A549 (cell line): ENCODE measurements around the gene PAQR8. TPM values are rescaled to one million over a fixed set of nuclear protein-coding genes. Genes with fewer than 3 reads are reported as not detected.

Source experiments
- ATAC-seq, 2 experiments: fragments of 200-7000 bp in 1 of 2; fragments of >200 bp in 1 of 2; cut with Nextera tagmentation in 1 of 2; cut with Tn5 transposase in 1 of 2; 3 replicates each; pipeline versions ENCODE4 v1.8.0 to v1.9.1; 2018 to 2020; ENCODE audit warnings: mild to moderate bottlenecking in 1 of 2, moderate library complexity in 1 of 2
- CTCF ChIA-PET: fragments of 300-600 bp; sonication (Branson Sonifier 250); formaldehyde crosslinking; extraction: SDS; loops from one replicate; lab custom pipeline; 2021; ENCODE audit warnings: antibody characterized with exemption, inconsistent platforms; lab: Yijun Ruan, JAX
- POLR2A ChIA-PET: fragments of 350-600 bp; formaldehyde crosslinking; extraction: SDS; loops from one replicate; lab custom pipeline; 2021; ENCODE audit warnings: antibody characterized with exemption, inconsistent platforms; lab: Yijun Ruan, JAX
- DNase-seq, 2 experiments: peaks; one replicate each; pipeline versions ENCODE4 v3.0.0 to v3.0.0-alpha.2; 2011 to 2016; ENCODE audit warnings: low read depth in 1 of 2, low spot score in 1 of 2
- FAIRE-seq: peaks from 2 replicates; lab custom pipeline; 2011; peaks lifted over from hg19 to GRCh38; lab: Jason Lieb, UNC
- H3K27ac ChIP-seq, 2 experiments: fragments of >200 bp; sonication (Bioruptor Twin); formaldehyde crosslinking; 3 replicates each; pipeline ENCODE4 v1.5.1; 2016 to 2017
- H3K4me1 ChIP-seq: fragments of >200 bp; sonication (Bioruptor Twin); formaldehyde crosslinking; 3 replicates; pipeline ENCODE4 v1.6.1; 2016
- H3K4me2 ChIP-seq: fragments of >200 bp; sonication (Bioruptor Twin); formaldehyde crosslinking; 3 replicates; pipeline ENCODE4 v1.6.1; 2016
- H3K4me3 ChIP-seq: fragments of >200 bp; sonication (Bioruptor Twin); formaldehyde crosslinking; 3 replicates; pipeline ENCODE4 v1.5.1; 2016
- H3K9me3 ChIP-seq: fragments of >200 bp; sonication (Bioruptor Twin); formaldehyde crosslinking; 3 replicates; pipeline ENCODE4 v1.6.1; 2016
- ATOH8 ChIP-seq: fragments of 250-450 bp; sonication (Bioruptor Pico); IDR thresholded peaks from 2 replicates; pipeline ENCODE4 v1.5.0; 2020; ENCODE audit warnings: low read depth, mild to moderate bottlenecking, moderate library complexity
- BHLHE40 ChIP-seq: IDR thresholded peaks from 2 replicates; pipeline ENCODE4 v1.6.1; 2012; ENCODE audit warnings: low read depth, low read length, inconsistent platforms
- CBX2 ChIP-seq: fragments of 200-600 bp; sonication (generic); IDR thresholded peaks from 2 replicates; pipeline ENCODE4 v1.6.1; 2016; ENCODE audit warnings: low read depth, mild to moderate bottlenecking, borderline replicate concordance
- CBX8 ChIP-seq: fragments of 200-600 bp; sonication (generic); IDR thresholded peaks from 2 replicates; pipeline ENCODE4 v1.6.1; 2016
- CEBPB ChIP-seq, 2 experiments: fragments of >200 bp in 1 of 2; sonication (Bioruptor Twin) in 1 of 2; formaldehyde crosslinking in 1 of 2; IDR thresholded peaks; 2 replicates each; pipeline ENCODE4 v1.6.1; 2012 to 2016
- CTCF ChIP-seq: fragments of >200 bp; sonication (Bioruptor Twin); formaldehyde crosslinking; IDR thresholded peaks from 3 replicates; pipeline ENCODE4 v1.5.1; 2016
- E2F6 ChIP-seq: IDR thresholded peaks from 2 replicates; pipeline ENCODE4 v1.6.1; 2012; ENCODE audit warnings: low read depth, borderline replicate concordance
- EHF ChIP-seq: fragments of 250-450 bp; sonication (Bioruptor Pico); IDR thresholded peaks from 2 replicates; pipeline ENCODE4 v1.5.0; 2020; ENCODE audit warnings: mild to moderate bottlenecking
- EHMT2 ChIP-seq: fragments of 200-600 bp; sonication (generic); IDR thresholded peaks from 2 replicates; pipeline ENCODE4 v1.6.1; 2016; ENCODE audit warnings: antibody characterized with exemption, low read depth, mild to moderate bottlenecking, moderate library complexity
- FOSB ChIP-seq: fragments of 250-450 bp; sonication (Bioruptor Pico); IDR thresholded peaks from 2 replicates; pipeline ENCODE4 v1.5.0; 2020; ENCODE audit warnings: mild to moderate bottlenecking, moderate library complexity
- FOSL2 ChIP-seq, 2 experiments: fragments of 450-650 bp in 1 of 2; fragments of >200 bp in 1 of 2; sonication (Bioruptor Twin) in 1 of 2; formaldehyde crosslinking; IDR thresholded peaks; 2 replicates each; pipeline versions ENCODE4 v1.5.0 to v1.6.1; 2016 to 2020; ENCODE audit warnings: mild to moderate bottlenecking in 1 of 2, moderate library complexity in 1 of 2
- HES2 ChIP-seq: fragments of >200 bp; sonication (Bioruptor Twin); formaldehyde crosslinking; IDR thresholded peaks from 2 replicates; pipeline ENCODE4 v1.6.1; 2016
- HEYL ChIP-seq: fragments of 250-450 bp; sonication (Bioruptor Pico); IDR thresholded peaks from 2 replicates; pipeline ENCODE4 v1.8.0; 2021; ENCODE audit warnings: mild to moderate bottlenecking, moderate library complexity
- HMGXB4 ChIP-seq: fragments of 250-450 bp; sonication (Bioruptor Pico); IDR thresholded peaks from 2 replicates; pipeline ENCODE4 v1.5.0; 2021; ENCODE audit warnings: mild to moderate bottlenecking, moderate library complexity, borderline replicate concordance
- JUNB ChIP-seq: fragments of >200 bp; sonication (Bioruptor Twin); formaldehyde crosslinking; IDR thresholded peaks from 2 replicates; pipeline ENCODE4 v1.6.1; 2016
- KDM5A ChIP-seq: fragments of 200-600 bp; sonication (generic); IDR thresholded peaks from 2 replicates; pipeline ENCODE4 v1.6.1; 2016; ENCODE audit warnings: antibody characterized with exemption, mild to moderate bottlenecking
- MAZ ChIP-seq: fragments of 150-350 bp; IDR thresholded peaks from 2 replicates; pipeline ENCODE4 v1.6.1; 2014; ENCODE audit warnings: antibody characterized with exemption, low read depth, low read length, borderline replicate concordance
- MYC ChIP-seq: IDR thresholded peaks from 2 replicates; pipeline ENCODE4 v1.6.1; 2012; ENCODE audit warnings: mild to moderate bottlenecking, inconsistent platforms, low read length, improper control_type of control experiment, borderline replicate concordance
- NFE2L2 ChIP-seq: fragments of 150-350 bp; conservative IDR thresholded peaks from 2 replicates; pipeline ENCODE4 v1.6.1; 2014; ENCODE audit warnings: low read length
- NPAS2 ChIP-seq: fragments of 250-450 bp; sonication (Bioruptor Pico); IDR thresholded peaks from 2 replicates; pipeline ENCODE4 v1.8.0; 2022; ENCODE audit warnings: mild to moderate bottlenecking, moderate library complexity, borderline replicate concordance
- PHF8 ChIP-seq: fragments of 200-600 bp; sonication (generic); IDR thresholded peaks from 2 replicates; pipeline ENCODE4 v1.6.1; 2016; ENCODE audit warnings: low read depth, mild to moderate bottlenecking, antibody characterized with exemption, moderate library complexity, borderline replicate concordance
- POLR2A ChIP-seq: IDR thresholded peaks from 2 replicates; pipeline ENCODE4 v1.6.1; 2012; ENCODE audit warnings: mild to moderate bottlenecking, low read length
- POLR2AphosphoS2 ChIP-seq: conservative IDR thresholded peaks from 2 replicates; pipeline ENCODE4 v1.6.1; 2012; ENCODE audit warnings: low read length, improper control_type of control experiment, inconsistent platforms
- RAD21 ChIP-seq, 2 experiments: fragments of >200 bp in 1 of 2; sonication (Bioruptor Twin) in 1 of 2; formaldehyde crosslinking in 1 of 2; IDR thresholded peaks in 1 of 2; conservative IDR thresholded peaks in 1 of 2; 2 replicates in 1 of 2; 3 replicates in 1 of 2; pipeline ENCODE4 v1.6.1; 2012 to 2018; ENCODE audit warnings: inconsistent platforms in 1 of 2
- RARB ChIP-seq: fragments of 250-450 bp; sonication (Bioruptor Pico); IDR thresholded peaks from 2 replicates; pipeline ENCODE4 v1.8.0; 2021; ENCODE audit warnings: mild to moderate bottlenecking, moderate library complexity
- RCOR1 ChIP-seq: fragments of 150-350 bp; IDR thresholded peaks from 2 replicates; pipeline ENCODE4 v1.6.1; 2014; ENCODE audit warnings: antibody characterized with exemption, low read length, low read depth
- RFX5 ChIP-seq: fragments of 450-650 bp; IDR thresholded peaks from 2 replicates; pipeline ENCODE4 v1.7.1; 2014; ENCODE audit warnings: antibody characterized with exemption, mild to moderate bottlenecking, moderate library complexity
- SREBF2 ChIP-seq: fragments of 450-650 bp; IDR thresholded peaks from 2 replicates; pipeline ENCODE4 v1.6.1; 2014; ENCODE audit warnings: mild to moderate bottlenecking, moderate library complexity
- USF2 ChIP-seq: fragments of 450-650 bp; IDR thresholded peaks from 2 replicates; pipeline ENCODE4 v1.6.1; 2014; ENCODE audit warnings: antibody characterized with exemption
- ZC3H11A ChIP-seq: fragments of 450-650 bp; IDR thresholded peaks from 2 replicates; pipeline ENCODE4 v1.6.1; 2014; ENCODE audit warnings: antibody characterized with exemption, mild to moderate bottlenecking
- WGBS: methylation state at CpG from one replicate; pipeline ENCODE4 v1.1.6; 2017; ENCODE audit errors: missing lambda C conversion rate; 5-methylcytosine and 5-hydroxymethylcytosine counted together
- polyA plus RNA-seq, 4 experiments: library from polyadenylated mRNA; depleted of rRNA in 3 of 4; stranded (reverse); fragments of >200 nt; fragmentation: RNase III in 1 of 4; extraction: RNeasy Plus Mini Kit Qiagen cat#74134 plus additional on column Dnase treatment in 1 of 4; gene quantifications; 2 replicates in 3 of 4; 3 replicates in 1 of 4; pipeline ENCODE4 v1.2.3, GENCODE V29; 2011 to 2017

Gene PAQR8
- polyA plus RNA-seq, 2 of the 4 experiments (the other 2 are of a cell fraction), result 0.80 to 1.2 TPM

- H3K4me1 ChIP-seq, result peaks cover 8% of the 10 kb centered on the region; the same call in 1 of the 3 replicates
- TF ChIP-seq CTCF (no peak), FOSL2 (IDR thresholded peaks at IDR 0.05) (no peak), FOSL2 (CRISPR knock-in tag; IDR thresholded peaks at IDR 0.05) (no peak), E2F6 (no peak), RAD21 (conservative IDR thresholded peaks at IDR 0.05 in 1 of 2, IDR thresholded peaks at IDR 0.05 in 1 of 2) (no peak), RCOR1 (no peak), HES2 (no peak), MYC (no peak), EHF (CRISPR knock-in tag) (no peak), RARB (no peak), PHF8 (no peak), ZC3H11A (no peak)
- TF ChIP-seq, all 56 proteins: peak for 0
- ChIA-PET CTCF (no interaction called here), POLR2A (interaction anchor here (2.8 kb wide), 1 partner anchor 8 kb away, joined by 24 read pairs; no protein-coding TSS in a partner anchor)
- ATAC-seq (no peak), FAIRE-seq (no peak), DNase-seq (no peak)
- H3K27ac ChIP-seq, result no peak overlapping the region; a peak in 1 of 6 replicates
- H3K4me2 ChIP-seq, result peak overlapping the region; percentile 98; the same call in 2 of the 3 replicates
- H3K9me3 ChIP-seq, result no peaks in the 10 kb centered on the region
- H3K4me3 ChIP-seq, result no peak overlapping the region
- 88% methylated on average over 11 of the region's 11 CpGs for WGBS
Measured at GRCh38 chr6:52360601-52361413, 1.1 kb upstream of the PAQR8 start.

GRCh38 chr6:52361414-52361944 lies 472 bp upstream of the PAQR8 start:
- CTCF ChIA-PET, result interaction anchor here (1.0 to 1.7 kb wide), 5 partner anchors 9 to 291 kb away, joined by 3 to 9 read pairs (median 4); no protein-coding TSS in a partner anchor
- peak; percentile 15 to 26; a peak in 3 of 6 replicates for ATAC-seq
- H3K27ac ChIP-seq, result peak overlapping the region; percentile 78 to 90

More at GRCh38 chr6:52361414-52361944, 472 bp upstream of the PAQR8 start:
- DNase-seq (no peak), FAIRE-seq (no peak)
- peaks cover 8% of the 10 kb centered on the region; the same call in 1 of the 3 replicates for H3K4me1 ChIP-seq
- H3K4me3 ChIP-seq, result peak overlapping the region; percentile 91
- POLR2A ChIA-PET, result interaction anchor here (0.7 to 2.8 kb wide), 3 partner anchors 9 to 76 kb away, joined by 4 to 24 read pairs (median 4); no protein-coding TSS in a partner anchor
- TF ChIP-seq EHMT2, result no peak
- TF ChIP-seq JUNB, result no peak
- no peak for TF ChIP-seq BHLHE40
- TF ChIP-seq RARB, result no peak
- no peak for TF ChIP-seq POLR2AphosphoS2
- no peak for TF ChIP-seq CBX2
- TF ChIP-seq CBX8, result no peak
- TF ChIP-seq KDM5A, result no peak
- no peak for TF ChIP-seq NPAS2 (CRISPR knock-in tag)
- no peak for TF ChIP-seq HEYL
- TF ChIP-seq CEBPB (IDR thresholded peaks at IDR 0.05), result no peak
- TF ChIP-seq SREBF2, result no peak
- no peak for TF ChIP-seq USF2
- no peak for TF ChIP-seq NFE2L2
- no peak for TF ChIP-seq HMGXB4 (CRISPR knock-in tag)
- no peak for TF ChIP-seq RFX5
- TF ChIP-seq MAZ, result no peak
- no peak for TF ChIP-seq ATOH8 (CRISPR knock-in tag)
- no peak for TF ChIP-seq FOSB (CRISPR knock-in tag)
- no peak for TF ChIP-seq POLR2A
- H3K9me3 ChIP-seq, result no peaks in the 10 kb centered on the region
- H3K4me2 ChIP-seq, result peak overlapping the region; percentile 98
- 46% methylated on average over 18 of the region's 18 CpGs for WGBS
